GM21381 (cell line): ENCODE results near the gene FAS.

Experiments
- ATAC-seq: cut with Tn5 transposase; IDR thresholded peaks from one replicate; pipeline ENCODE4 v1.9.1; 2021; ENCODE audit warnings: mild to moderate bottlenecking, moderate library complexity; ENCODE audit not compliant: unreplicated experiment

The FAS gene

DNA sequence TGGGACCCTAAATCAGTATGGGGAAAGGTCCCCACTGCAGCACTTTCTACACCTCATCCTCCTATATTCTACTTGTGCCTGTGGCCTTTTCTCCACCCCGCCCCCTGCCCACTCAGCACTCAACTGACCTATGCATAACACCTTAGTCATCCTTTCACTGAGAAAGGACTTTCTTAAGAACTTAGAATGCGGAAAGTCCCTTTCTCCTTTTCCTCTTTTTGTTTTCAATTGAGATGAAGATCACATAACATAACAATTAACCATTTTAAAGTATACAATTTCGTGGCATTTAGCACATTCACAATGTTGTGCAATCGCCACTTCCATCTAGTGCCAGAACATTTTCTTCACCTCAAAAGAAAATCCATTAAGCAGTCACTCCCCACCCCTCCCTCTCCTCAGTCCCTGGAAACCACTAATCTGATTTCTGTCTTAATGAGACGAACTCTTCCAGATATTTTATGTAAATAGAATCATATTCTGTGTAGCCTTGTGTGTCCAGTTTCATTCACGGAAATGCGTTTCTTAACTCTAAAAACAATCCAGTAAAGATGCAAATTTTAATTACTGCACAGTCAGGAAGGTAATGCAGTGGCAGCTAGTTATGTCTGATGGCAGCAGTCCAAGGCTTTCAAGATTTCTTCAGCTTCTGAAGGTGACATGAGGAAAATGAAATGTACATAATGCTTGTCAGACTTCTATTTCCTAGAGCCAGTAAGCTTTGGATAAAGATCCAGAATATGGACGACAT lies 41.7 kb downstream of the FAS start:
- ATAC-seq, result peak; percentile 48

- ATAC-seq, result no peak
Measured at GRCh38 chr10:89035461-89035860, 44.9 kb downstream of the FAS start.

DNA sequence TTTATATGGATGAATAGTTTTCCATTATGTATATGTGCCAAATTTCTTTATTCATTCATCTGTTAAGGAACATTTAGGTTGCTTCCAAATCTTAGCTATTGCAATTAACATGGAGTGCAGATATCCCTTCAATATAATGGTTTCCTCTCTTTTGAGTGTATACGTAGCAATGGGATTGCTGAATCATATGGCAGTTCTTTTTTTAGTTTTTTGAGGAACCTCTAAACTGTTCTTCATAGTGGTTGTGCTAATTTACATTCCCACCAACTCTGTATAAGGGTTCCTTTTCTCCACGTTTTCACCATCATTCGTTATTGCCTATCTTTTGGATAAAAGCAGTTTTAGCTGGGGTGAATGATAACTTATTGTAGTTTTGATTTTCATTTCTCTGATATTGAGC lies 46.5 kb downstream of the FAS start:
- no peak for ATAC-seq

GRCh38 chr10:89042562-89042961 lies 52.0 kb downstream of the FAS start:
- ATAC-seq, result no peak

GRCh38 chr10:89043052-89043451 lies 52.5 kb downstream of the FAS start:
- no peak for ATAC-seq

DNA sequence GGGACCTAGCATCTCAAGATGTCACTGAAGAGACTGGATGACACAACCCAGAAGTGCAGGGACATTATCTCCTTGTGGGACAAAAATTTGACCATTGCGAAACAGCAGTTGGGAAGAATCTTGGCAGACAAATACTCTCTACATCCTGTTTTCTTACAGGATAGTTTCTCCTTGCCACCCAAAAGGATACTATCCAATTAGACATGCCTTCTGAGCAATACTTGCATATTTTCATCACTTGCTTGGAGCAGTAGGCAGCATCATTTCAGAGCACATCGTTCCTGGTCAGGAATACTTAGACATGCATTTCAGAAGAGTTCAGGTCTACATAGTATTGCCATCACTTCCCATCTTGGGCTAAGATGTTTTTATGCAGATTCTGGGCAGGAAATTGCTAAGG lies 56.8 kb downstream of the FAS start:
- ATAC-seq, result no peak

DNA sequence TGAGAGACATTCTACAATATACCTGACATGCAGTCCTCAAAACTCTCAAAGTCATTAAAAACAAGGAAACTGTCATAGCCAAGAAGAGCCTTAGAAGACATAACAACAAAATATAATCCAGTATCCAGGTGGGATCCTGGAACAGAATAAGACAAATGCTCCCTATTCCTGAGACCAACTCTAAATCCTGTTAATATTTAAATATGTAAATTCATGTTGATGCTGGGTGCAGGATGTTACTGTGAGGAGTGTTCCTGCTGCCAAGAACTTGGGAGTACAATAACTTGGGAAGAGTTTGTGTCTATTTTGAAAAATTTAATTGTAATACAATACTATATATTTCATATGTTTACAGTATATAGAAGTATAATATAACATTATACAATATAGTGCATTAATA lies 61.0 kb downstream of the FAS start:
- ATAC-seq, result no peak

DNA sequence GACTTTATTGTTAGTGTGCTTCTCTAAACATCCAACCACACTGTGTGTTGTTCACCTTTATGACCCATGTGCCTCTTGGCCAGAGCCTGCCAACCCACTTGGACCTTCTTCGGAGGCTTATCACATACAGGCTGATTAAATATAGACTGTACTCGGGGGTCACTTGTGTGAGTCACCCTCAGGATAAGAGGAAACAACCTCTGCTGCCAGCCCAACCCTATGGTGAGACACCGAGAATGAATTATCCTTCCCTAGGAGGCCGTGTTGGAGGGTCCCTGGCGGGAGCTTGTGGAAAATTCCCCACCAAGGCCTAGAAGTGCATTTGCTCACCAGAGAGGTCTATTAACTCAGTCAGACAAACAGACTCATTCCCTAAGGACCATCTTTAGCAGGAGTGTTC lies 63.0 kb downstream of the FAS start:
- ATAC-seq, result no peak

GRCh38 chr10:89055159-89055558 lies 64.6 kb downstream of the FAS start:
- no peak for ATAC-seq

- no peak for ATAC-seq
Measured at GRCh38 chr10:89062861-89063260, 72.3 kb downstream of the FAS start.

- ATAC-seq, result no peak
Measured at GRCh38 chr10:89063465-89063864, 72.9 kb downstream of the FAS start.

DNA sequence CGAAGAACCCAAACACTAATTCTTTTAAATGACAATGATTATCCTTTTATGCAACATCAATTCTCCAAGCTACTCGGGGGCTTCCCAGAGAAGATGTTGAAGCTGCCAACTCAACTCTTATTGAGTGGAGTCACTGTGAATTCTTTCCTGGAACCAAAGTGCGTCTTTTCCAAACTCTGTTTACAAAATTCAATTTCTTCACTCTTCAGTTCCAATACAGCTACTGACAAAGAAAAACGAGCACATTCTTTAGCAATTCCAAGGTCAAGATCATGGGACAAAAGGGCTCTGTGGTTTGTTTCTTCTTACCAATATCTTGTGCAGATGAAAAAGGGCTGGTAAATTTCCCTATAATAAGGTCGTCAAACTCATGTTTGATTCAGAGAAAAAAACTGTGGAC lies 74.2 kb downstream of the FAS start:
- no peak for ATAC-seq
